Adipocyte (in vitro differentiated cells): ENCODE results near the gene BAD.

Experiments used
- DNase-seq: peaks from one replicate; pipeline ENCODE4 v3.0.0-alpha.2; 2015; ENCODE audit warnings: low read depth
- H3K27me3 ChIP-seq: replicated peaks from 2 replicates; pipeline ENCODE4 v1.7.0; 2013; ENCODE audit warnings: mild to moderate bottlenecking, low read length, moderate library complexity; ENCODE audit not compliant: control insufficient read depth, insufficient read depth
- H3K36me3 ChIP-seq: 2 replicates; pipeline ENCODE4 v1.7.0; 2013; ENCODE audit warnings: low read length, mild to moderate bottlenecking, moderate library complexity; ENCODE audit not compliant: control insufficient read depth, insufficient read depth, severe bottlenecking
- H3K4me1 ChIP-seq: 2 replicates; pipeline ENCODE4 v1.7.0; 2013; ENCODE audit warnings: mild to moderate bottlenecking, low read length, moderate library complexity; ENCODE audit not compliant: control insufficient read depth, insufficient read depth
- H3K4me3 ChIP-seq: 2 replicates; pipeline ENCODE4 v1.7.0; 2013; ENCODE audit warnings: mild to moderate bottlenecking, low read length, moderate library complexity
- H3K9ac ChIP-seq: 2 replicates; pipeline ENCODE4 v1.7.0; 2013; ENCODE audit warnings: mild to moderate bottlenecking, low read length, moderate library complexity
- H3K9me3 ChIP-seq: 2 replicates; pipeline ENCODE4 v1.7.0; 2013; ENCODE audit warnings: mild to moderate bottlenecking, low read length, moderate library complexity; ENCODE audit not compliant: control insufficient read depth

The BAD gene

DNA sequence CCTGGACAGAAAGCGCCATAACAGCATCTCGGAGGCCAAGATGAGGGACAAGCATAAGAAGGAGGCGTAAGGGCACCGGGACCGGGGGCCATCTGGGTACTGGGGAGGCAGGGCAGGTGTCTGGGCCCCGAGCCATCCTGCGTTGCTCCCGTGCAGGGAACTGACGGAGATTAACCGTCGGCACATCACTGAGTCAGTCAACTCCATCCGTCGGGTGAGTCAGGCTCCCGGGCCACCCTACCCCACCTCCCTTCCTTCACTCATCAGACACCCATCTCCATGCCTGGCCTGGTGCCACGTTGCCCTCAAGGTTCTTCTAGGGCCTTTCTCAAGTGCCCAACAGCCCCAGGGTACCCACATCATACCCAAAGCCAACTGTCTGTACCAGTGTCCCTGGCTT, 18.1 kb downstream of the BAD start:
- Histone ChIP-seq H3K4me3 (no peak overlapping the region), H3K36me3 (peaks cover 42% of the 10 kb centered on the region), H3K9ac (no peak overlapping the region)

GRCh38 chr11:64265176-64266160, 19.0 kb downstream of the BAD start:
- Histone ChIP-seq H3K36me3 (peaks cover 44% of the 10 kb centered on the region), H3K27me3 (no peaks in the 10 kb centered on the region), H3K4me3 (no peak overlapping the region), H3K9ac (no peak overlapping the region), H3K9me3 (no peaks in the 10 kb centered on the region), H3K4me1 (peaks cover 21% of the 10 kb centered on the region)
- DNase-seq: no peak

More for the DNA sequence above, 18.1 kb downstream of the BAD start:
- H3K27me3 ChIP-seq: no peaks in the 10 kb centered on the region
- peaks cover 21% of the 10 kb centered on the region for H3K4me1 ChIP-seq
- DNase-seq: no peak
- H3K9me3 ChIP-seq: no peaks in the 10 kb centered on the region

- Histone ChIP-seq H3K4me1 (peaks cover 21% of the 10 kb centered on the region), H3K9ac (no peak overlapping the region), H3K4me3 (no peak overlapping the region), H3K9me3 (no peaks in the 10 kb centered on the region), H3K27me3 (no peaks in the 10 kb centered on the region), H3K36me3 (peaks cover 52% of the 10 kb centered on the region)
- no peak for DNase-seq
Observed at GRCh38 chr11:64264371-64264852, 20.1 kb downstream of the BAD start.

DNA sequence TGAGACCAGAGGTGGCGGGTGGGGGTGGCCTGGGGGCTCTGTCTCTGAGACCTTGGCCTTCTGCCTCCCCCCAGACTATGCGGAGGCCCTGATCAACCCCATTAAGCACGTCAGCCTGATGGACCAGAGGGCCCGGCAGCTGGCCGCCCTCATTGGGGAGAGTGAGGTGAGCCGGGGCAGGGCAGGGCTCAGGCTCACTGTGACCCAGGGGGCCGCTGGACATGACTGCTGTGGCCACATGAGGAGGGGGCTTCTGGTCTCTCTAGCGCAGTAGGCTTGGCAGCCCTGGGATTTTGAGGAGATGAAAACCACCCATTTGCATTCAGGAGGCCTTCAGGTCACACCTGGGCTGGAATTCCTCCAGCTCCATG, 20.5 kb downstream of the BAD start:
- peaks cover 57% of the 10 kb centered on the region for H3K36me3 ChIP-seq
- no peaks in the 10 kb centered on the region for H3K9me3 ChIP-seq
- no peaks in the 10 kb centered on the region for H3K27me3 ChIP-seq
- no peak overlapping the region for H3K4me3 ChIP-seq
- peaks cover 19% of the 10 kb centered on the region for H3K4me1 ChIP-seq
- H3K9ac ChIP-seq: no peak overlapping the region
- no peak for DNase-seq

- peaks cover 63% of the 10 kb centered on the region for H3K36me3 ChIP-seq
- H3K4me3 ChIP-seq: no peak overlapping the region
- peak overlapping the region; percentile 46 for H3K9ac ChIP-seq
- H3K4me1 ChIP-seq: peaks cover 12% of the 10 kb centered on the region
- H3K9me3 ChIP-seq: no peaks in the 10 kb centered on the region
- no peak for DNase-seq
- H3K27me3 ChIP-seq: no peaks in the 10 kb centered on the region
Observed at GRCh38 chr11:64263021-64263946, 21.2 kb downstream of the BAD start.

DNA sequence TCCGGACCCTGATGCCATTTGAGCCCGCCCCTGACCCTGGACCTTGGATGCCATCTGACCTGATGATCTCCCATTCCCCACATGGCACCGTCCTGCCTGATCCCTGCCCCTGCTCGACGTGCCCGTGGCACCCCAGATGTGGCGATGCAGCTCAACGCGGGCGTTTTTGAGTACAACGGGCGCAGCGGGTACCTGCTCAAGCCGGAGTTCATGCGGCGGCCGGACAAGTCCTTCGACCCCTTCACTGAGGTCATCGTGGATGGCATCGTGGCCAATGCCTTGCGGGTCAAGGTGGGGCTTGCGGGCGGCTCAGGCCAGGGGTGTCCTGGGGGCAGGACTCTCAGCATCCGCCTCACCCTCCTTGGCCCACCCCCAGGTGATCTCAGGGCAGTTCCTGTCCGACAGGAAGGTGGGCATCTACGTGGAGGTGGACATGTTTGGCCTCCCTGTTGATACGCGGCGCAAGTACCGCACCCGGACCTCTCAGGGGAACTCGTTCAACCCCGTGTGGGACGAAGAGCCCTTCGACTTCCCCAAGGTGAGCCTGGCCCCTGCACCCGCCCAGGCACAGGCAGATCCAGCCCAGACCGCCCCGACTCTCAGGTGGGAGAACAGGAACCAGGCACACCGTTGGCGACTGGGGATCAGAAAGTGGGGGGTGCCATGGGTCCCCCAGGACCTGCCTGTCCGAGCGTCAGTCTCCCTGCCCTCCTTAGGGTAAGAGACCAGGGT, 22.0 kb downstream of the BAD start:
- no peak for DNase-seq
- Histone ChIP-seq H3K9me3 (no peaks in the 10 kb centered on the region), H3K9ac (peak overlapping the region; percentile 46), H3K4me1 (peaks cover 4% of the 10 kb centered on the region), H3K27me3 (no peaks in the 10 kb centered on the region), H3K4me3 (no peak overlapping the region), H3K36me3 (peaks cover 70% of the 10 kb centered on the region)

DNA sequence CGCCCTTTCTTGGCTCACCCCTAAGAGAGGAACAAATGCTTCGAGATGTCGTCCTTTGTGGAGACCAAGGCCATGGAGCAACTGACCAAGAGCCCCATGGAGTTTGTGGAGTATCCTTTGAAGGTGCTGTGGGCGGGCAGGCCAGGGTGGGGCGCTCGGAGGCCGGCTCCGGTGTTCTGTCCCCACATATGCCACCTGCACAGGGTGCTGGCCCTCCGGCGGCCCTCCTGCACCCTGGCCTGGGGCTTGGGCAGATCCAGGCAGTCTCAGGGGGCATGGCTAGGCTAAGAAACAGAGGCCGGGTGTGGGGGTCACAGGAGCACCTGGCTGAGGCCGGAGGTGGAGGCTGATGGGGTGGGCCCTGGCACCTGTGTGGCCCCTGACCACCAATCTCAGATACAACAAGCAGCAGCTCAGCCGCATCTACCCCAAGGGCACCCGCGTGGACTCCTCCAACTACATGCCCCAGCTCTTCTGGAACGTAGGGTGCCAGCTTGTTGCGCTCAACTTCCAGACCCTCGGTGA, 22.8 kb downstream of the BAD start:
- H3K4me3 ChIP-seq: no peak overlapping the region
- H3K4me1 ChIP-seq: no peaks in the 10 kb centered on the region
- no peak for DNase-seq
- no peaks in the 10 kb centered on the region for H3K9me3 ChIP-seq
- no peaks in the 10 kb centered on the region for H3K27me3 ChIP-seq
- peaks cover 72% of the 10 kb centered on the region for H3K36me3 ChIP-seq
- no peak overlapping the region for H3K9ac ChIP-seq

- Histone ChIP-seq H3K9me3 (no peaks in the 10 kb centered on the region), H3K27me3 (no peaks in the 10 kb centered on the region), H3K4me1 (no peaks in the 10 kb centered on the region), H3K4me3 (no peak overlapping the region), H3K36me3 (peaks cover 72% of the 10 kb centered on the region), H3K9ac (no peak overlapping the region)
- no peak for DNase-seq
Observed at GRCh38 chr11:64260147-64260708, 24.2 kb downstream of the BAD start.

DNA sequence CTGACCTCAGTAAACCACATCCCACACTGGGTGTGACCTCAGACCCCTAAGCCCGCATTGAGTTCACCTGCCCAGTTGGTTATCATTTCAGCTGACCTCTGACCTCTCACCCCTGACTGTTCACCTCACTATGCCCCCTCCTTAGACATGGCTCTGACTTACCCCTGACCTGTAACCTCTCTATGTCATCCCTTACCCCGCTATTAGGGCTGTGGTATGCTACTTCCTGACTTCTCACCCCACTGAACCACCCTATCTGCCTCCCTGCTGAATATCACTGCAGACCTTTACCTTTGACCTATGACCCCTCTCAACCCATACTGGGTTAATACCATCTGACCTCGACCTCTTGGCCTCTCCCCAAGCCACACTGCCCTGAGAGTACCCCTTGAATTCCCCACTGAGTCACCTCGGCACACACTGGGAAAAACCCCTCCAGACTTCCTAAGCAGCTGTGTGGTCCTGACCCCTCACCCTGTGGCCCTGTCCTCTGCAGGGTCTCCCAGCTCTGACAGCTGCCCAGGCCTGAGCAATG, 24.9 kb downstream of the BAD start:
- H3K36me3 ChIP-seq: peaks cover 73% of the 10 kb centered on the region
- no peaks in the 10 kb centered on the region for H3K4me1 ChIP-seq
- H3K9ac ChIP-seq: no peak overlapping the region
- no peak overlapping the region for H3K4me3 ChIP-seq
- no peak for DNase-seq
- H3K9me3 ChIP-seq: no peaks in the 10 kb centered on the region
- no peaks in the 10 kb centered on the region for H3K27me3 ChIP-seq

DNA sequence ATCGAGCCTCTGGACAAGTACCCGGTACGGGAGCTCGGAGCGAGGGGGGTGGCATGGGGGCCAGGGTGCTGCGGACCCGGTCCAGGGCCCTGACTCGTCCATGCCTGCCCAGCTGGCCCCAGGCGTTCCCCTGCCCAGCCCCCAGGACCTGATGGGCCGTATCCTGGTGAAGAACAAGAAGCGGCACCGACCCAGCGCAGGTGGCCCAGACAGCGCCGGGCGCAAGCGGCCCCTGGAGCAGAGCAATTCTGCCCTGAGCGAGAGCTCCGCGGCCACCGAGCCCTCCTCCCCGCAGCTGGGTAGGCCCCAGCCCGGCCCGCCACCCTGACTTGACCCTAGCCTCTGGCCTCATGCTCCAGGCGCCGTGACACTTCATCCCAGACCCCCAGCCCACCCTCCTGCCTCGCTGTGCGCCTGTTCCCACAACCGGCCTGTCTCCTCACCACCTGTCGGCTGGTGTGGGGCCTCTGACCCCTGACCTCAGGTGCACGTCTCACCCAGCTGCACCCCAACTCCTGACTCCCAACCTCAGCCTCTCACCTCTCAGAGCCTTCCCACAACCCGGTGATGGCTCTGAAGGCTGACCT, 25.4 kb downstream of the BAD start:
- no peak overlapping the region for H3K9ac ChIP-seq
- H3K4me3 ChIP-seq: no peak overlapping the region
- DNase-seq: no peak
- H3K9me3 ChIP-seq: no peaks in the 10 kb centered on the region
- H3K4me1 ChIP-seq: no peaks in the 10 kb centered on the region
- H3K36me3 ChIP-seq: peaks cover 73% of the 10 kb centered on the region
- H3K27me3 ChIP-seq: no peaks in the 10 kb centered on the region
